Breast epithelium (tissue), 4 donors: ENCODE measurements around the gene AGBL1. TPM values are rescaled to one million over a fixed set of nuclear protein-coding genes. Genes with fewer than 3 reads are reported as not detected.

Experiments used
- DNase-seq, 2 donors: peaks; one replicate each; pipeline ENCODE4 v3.0.0-alpha.2; 2019; ENCODE audit warnings: low spot score in 2 of 2
- H3K27ac ChIP-seq, 2 donors: fragments of 200-600 bp; sonication (generic) in 1 of 2; one replicate each; pipeline ENCODE4 v1.5.1; 2016 to 2019; ENCODE audit warnings: mild to moderate bottlenecking in 1 of 2
- H3K27me3 ChIP-seq, 2 donors: fragments of 200-600 bp; sonication (generic) in 1 of 2; one replicate each; pipeline versions ENCODE4 v1.5.1 to v1.6.0; 2017 to 2019; ENCODE audit warnings: control low read depth in 1 of 2, mild to moderate bottlenecking in 1 of 2
- H3K36me3 ChIP-seq: fragments of 200-600 bp; one replicate; pipeline ENCODE4 v1.5.1; 2019
- H3K4me1 ChIP-seq, 2 donors: fragments of 200-600 bp; sonication (generic); one replicate each; pipeline ENCODE4 v1.5.1; 2016 to 2019; ENCODE audit warnings: control low read depth in 1 of 2
- H3K4me3 ChIP-seq, 3 donors: fragments of 200-600 bp; sonication (generic); 1 replicate in 2 of 3; 2 replicates in 1 of 3; pipeline ENCODE4 v1.5.1; 2016 to 2019; ENCODE audit warnings: mild to moderate bottlenecking in 3 of 3, moderate library complexity in 2 of 3
- H3K9me3 ChIP-seq, 2 donors: fragments of 200-600 bp; sonication (generic) in 1 of 2; one replicate each; pipeline ENCODE4 v1.5.1; 2016 to 2019; ENCODE audit warnings: control low read depth in 1 of 2
- POLR2A ChIP-seq: fragments of 450-650 bp; IDR thresholded peaks from one replicate; pipeline ENCODE4 v1.6.1; 2016; ENCODE audit warnings: antibody characterized with exemption, mild to moderate bottlenecking, moderate library complexity
- POLR2AphosphoS5 ChIP-seq, 3 donors: sonication (generic); formaldehyde crosslinking; IDR thresholded peaks; one replicate each; pipeline ENCODE4 v1.6.1; 2017; ENCODE audit warnings: antibody characterized with exemption in 3 of 3
- intact Hi-C: fragments of 100-400 bp; cut with DNase I; formaldehyde crosslinking; loops from one replicate; pipeline ENCODE4 v1.15.1; 2023; ENCODE audit warnings: low total_unique reads
- total RNA-seq, 3 donors: library from RNA; depleted of rRNA; stranded (reverse); fragments of >200 nt; gene quantifications; one replicate each; pipeline ENCODE4 v1.1.0, GENCODE V29; 2016
- TF ChIP-seq, protein P1 (sequence below), 3 donors: fragments of 450-650 bp; IDR thresholded peaks; one replicate each; pipeline ENCODE4 v1.5.1; 2016 to 2017; ENCODE audit warnings: antibody characterized with exemption in 3 of 3, mild to moderate bottlenecking in 3 of 3, moderate library complexity in 3 of 3

The AGBL1 gene
- total RNA-seq, 3 donors from 2014 or later, result not detected

DNA sequence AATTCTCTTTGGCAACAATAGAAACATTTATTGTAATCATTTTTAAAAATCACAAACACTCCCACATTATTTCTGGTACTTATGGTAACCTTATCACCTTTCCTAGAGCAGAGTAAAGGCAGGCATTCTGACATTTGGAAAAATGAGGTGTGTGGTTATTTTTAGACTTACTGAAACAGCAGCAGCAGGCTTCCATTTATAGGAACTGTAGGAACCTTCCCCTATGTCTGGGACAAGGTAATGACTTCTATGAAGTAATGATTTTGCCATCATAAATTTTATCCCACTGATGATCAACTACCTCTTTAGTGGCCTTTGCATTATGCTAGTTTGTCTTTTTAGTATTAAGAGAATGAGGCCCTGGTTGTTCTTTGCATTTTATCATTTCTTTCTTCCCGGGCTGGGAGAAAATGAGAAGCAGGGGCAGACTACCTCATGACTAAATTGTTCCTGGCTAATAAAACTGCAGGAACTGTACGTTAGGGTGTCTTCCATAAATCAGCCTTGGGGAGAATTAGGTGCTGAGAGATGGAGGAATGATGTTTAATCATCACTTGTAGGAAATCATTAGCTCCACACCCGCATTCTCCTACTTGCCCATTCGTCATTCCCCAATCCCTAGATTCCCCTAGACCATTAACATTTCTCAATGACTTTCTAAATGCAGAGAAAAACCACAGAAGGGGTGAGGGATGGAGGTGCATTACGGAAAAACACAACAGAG, 680.3 kb downstream of the AGBL1 start:
- Histone ChIP-seq H3K9me3 (no peaks in the 10 kb centered on the region), H3K27ac (no peak overlapping the region), H3K4me3 (no peak overlapping the region), H3K4me1 (no peaks in the 10 kb centered on the region), H3K27me3 (peaks cover 0 to 5% of the 10 kb centered on the region in 2 donors), H3K36me3 (no peaks in the 10 kb centered on the region)
- TF ChIP-seq POLR2AphosphoS5 (IDR thresholded peaks at IDR 0.05) (no peak), POLR2A (no peak)
- TF ChIP-seq, protein P1, sequence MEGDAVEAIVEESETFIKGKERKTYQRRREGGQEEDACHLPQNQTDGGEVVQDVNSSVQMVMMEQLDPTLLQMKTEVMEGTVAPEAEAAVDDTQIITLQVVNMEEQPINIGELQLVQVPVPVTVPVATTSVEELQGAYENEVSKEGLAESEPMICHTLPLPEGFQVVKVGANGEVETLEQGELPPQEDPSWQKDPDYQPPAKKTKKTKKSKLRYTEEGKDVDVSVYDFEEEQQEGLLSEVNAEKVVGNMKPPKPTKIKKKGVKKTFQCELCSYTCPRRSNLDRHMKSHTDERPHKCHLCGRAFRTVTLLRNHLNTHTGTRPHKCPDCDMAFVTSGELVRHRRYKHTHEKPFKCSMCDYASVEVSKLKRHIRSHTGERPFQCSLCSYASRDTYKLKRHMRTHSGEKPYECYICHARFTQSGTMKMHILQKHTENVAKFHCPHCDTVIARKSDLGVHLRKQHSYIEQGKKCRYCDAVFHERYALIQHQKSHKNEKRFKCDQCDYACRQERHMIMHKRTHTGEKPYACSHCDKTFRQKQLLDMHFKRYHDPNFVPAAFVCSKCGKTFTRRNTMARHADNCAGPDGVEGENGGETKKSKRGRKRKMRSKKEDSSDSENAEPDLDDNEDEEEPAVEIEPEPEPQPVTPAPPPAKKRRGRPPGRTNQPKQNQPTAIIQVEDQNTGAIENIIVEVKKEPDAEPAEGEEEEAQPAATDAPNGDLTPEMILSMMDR (IDR thresholded peaks at IDR 0.05), result no peak
- no peak for DNase-seq
- intact Hi-C loops, result no loop called here

DNA sequence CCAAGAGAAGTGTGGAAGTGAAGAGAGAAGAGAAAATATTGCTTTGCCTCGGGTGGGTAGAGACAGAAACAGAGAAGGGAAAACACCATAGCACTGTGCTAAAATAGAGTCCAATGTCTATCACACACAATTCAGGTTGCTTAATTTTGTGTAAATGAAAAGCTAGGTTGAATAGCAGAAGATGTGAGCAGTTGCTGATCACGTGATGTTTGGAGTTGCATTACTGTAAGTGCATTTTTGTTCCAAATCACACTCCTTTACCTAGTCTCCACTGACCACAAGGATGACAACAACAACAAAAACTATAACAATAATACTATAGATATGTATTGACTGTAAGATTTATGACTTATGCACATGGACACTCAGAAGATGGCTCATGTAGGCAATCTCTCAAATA, 683.2 kb downstream of the AGBL1 start:
- no peak overlapping the region for H3K27ac ChIP-seq
- H3K9me3 ChIP-seq, result no peaks in the 10 kb centered on the region
- H3K4me1 ChIP-seq, result no peaks in the 10 kb centered on the region
- H3K36me3 ChIP-seq, result no peaks in the 10 kb centered on the region
- DNase-seq, result no peak
- no peak for TF ChIP-seq POLR2AphosphoS5 (IDR thresholded peaks at IDR 0.05)
- TF ChIP-seq POLR2A, result no peak
- TF ChIP-seq, protein P1 (IDR thresholded peaks at IDR 0.05), result no peak
- peaks cover 0 to 5% of the 10 kb centered on the region in 2 donors for H3K27me3 ChIP-seq
- intact Hi-C loops, result no loop called here
- H3K4me3 ChIP-seq, result no peak overlapping the region

DNA sequence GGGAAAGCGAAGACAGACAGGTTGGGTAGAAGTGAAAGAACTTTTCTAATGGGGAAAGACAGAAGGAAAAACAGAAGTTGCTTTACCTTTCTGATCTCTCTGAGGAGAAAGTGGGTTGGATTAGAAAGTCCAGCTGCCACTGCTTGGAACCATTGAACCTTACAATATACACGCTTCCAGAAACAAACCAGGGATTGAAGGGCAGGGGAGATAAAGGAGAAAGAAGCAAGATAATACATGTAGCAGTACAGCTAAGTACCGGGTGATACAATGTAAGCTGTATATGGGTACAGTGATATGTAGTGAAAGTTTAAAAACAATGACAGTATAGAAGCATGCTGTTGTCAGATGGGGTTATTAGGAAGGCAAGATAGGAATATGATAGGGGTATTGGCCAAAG, 684.4 kb downstream of the AGBL1 start:
- peaks cover 0 to 5% of the 10 kb centered on the region in 2 donors for H3K27me3 ChIP-seq
- no peaks in the 10 kb centered on the region for H3K9me3 ChIP-seq
- DNase-seq, result no peak
- H3K4me1 ChIP-seq, result no peaks in the 10 kb centered on the region
- TF ChIP-seq, protein P1 (IDR thresholded peaks at IDR 0.05), result no peak
- TF ChIP-seq POLR2A, result no peak
- no peak for TF ChIP-seq POLR2AphosphoS5 (IDR thresholded peaks at IDR 0.05)
- H3K36me3 ChIP-seq, result no peaks in the 10 kb centered on the region
- intact Hi-C loops, result no loop called here
- no peak overlapping the region for H3K4me3 ChIP-seq
- H3K27ac ChIP-seq, result no peak overlapping the region

DNA sequence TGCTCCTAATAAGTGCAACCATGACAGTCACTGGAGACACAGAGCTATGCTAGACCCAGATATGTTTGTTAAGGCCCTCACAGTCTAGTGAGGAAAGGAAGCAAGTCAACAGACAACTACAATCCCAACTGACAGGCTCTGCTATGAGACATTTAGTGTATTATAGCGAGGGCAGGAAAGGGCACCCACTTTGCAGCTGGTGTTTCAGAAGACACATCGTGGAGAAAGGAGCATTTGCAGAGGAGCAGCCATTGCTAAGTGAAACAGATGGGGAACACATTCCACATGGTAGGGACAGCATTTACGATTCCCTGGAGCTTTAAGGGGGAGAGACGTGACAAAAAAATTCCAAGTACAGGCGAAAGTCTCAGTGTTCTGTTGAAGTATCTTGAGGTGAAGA, 685.6 kb downstream of the AGBL1 start:
- no peak for DNase-seq
- Histone ChIP-seq H3K27me3 (peaks cover 0 to 5% of the 10 kb centered on the region in 2 donors), H3K4me1 (no peaks in the 10 kb centered on the region), H3K27ac (no peak overlapping the region), H3K4me3 (no peak overlapping the region), H3K9me3 (no peaks in the 10 kb centered on the region), H3K36me3 (no peaks in the 10 kb centered on the region)
- no peak for TF ChIP-seq POLR2A
- intact Hi-C loops, result no loop called here

DNA sequence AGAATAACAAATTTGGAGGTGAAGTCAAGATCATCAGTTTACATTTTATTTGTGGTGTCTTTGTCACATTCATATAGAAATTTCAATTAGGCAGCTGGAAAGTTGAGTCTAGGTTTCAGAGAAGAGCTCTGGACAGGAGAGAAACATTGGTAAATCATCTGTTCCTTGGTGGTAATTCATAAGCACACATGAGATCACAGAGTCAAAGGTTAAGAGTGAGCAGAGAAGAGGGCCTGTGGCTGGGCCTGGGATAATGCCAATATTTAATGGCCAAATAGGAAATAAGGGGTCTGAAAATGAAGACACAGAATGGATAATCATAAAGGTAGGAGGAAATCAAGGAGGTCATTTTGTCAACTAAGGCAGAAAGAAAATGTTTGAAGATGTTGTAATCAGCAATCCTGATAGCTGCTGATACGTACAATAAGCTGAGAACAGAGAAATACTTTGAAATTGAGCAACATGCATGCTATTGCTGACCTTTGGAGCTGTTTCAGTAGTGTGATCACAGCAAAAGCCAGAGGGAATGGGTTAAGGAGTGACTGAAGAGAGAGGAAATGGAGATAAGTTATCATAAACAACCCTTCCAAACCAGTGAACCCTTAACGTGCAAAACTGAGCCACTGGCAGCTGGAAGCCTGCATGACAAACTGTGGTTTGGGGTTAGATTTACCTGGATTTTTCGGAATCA, 692.8 kb downstream of the AGBL1 start:
- TF ChIP-seq, protein P1 (IDR thresholded peaks at IDR 0.05), result no peak
- TF ChIP-seq POLR2A (no peak), POLR2AphosphoS5 (IDR thresholded peaks at IDR 0.05) (no peak)
- no peak for DNase-seq
- Histone ChIP-seq H3K27ac (no peak overlapping the region), H3K9me3 (no peaks in the 10 kb centered on the region), H3K4me1 (no peaks in the 10 kb centered on the region), H3K27me3 (no peaks in the 10 kb centered on the region), H3K4me3 (no peak overlapping the region), H3K36me3 (no peaks in the 10 kb centered on the region)
- intact Hi-C loops, result loop anchor here (5.0 kb wide), 1 partner anchor 1400 kb away; no protein-coding TSS in a partner anchor
